Measurements from ENCODE around the gene PWWP2A. TPM values are rescaled to one million over a fixed set of nuclear protein-coding genes. Genes with fewer than 3 reads are reported as not detected.

Gene PWWP2A
- total and polyA plus RNA-seq, 2 donors (not counting 1 experiment from before 2014, with no cell fraction given): 19.6 to 48.8 TPM

DNA sequence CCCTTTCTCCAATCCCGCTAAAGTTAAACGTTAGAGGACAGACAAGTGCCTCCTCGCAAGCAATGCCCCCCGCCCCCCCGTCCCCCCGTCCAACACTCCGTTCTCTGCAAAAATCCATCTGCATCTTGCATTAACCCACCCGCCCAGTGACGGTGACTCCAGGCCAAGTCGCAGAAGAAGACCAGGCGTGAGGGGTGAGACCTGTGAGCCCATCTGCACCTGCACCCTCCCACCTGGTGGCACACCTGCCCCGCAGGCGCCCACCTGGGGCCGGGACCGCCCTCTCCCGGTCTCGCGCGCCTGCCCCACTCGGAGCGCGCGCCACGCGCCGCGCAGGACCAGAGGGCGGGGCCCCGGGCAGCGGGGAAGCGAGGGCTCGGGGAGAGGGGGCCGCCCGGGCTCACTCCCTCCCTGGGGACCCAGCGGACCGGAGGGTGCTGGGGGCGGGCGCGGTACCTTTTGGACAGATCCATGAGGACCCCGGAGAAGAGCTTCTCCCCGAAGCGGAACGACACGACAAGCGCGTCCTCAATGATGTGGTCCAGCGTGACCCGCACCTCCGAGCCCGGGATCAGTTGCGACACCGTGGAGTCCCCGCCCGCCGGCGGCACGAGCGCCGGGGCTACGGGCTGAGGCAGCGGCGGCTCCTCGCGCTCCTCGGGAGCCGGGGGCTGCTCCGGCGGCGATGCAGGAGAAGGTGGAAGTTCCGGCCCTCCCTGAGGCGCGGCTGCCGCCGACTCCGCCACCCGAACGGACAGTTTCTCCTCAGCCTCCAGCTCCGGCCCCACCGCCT, 705 bp downstream of the PWWP2A start:
- peak overlapping the region; percentile 51 to 83 for H3K27ac ChIP-seq (ENCODE audit: low read length in 2 of 2)
- H4K20me1 ChIP-seq (ENCODE audit: control insufficient read depth, insufficient read depth, low read length, poor library complexity, severe bottlenecking): no peaks in the 10 kb centered on the region
- H3K9ac ChIP-seq (ENCODE audit: low read length): peak overlapping the region; percentile 85
- WGBS (ENCODE audit: insufficient coverage): under 1% methylated on average over 78 of the region's 79 CpGs
- ATAC-seq (ENCODE audit: low read depth): peak; percentile 16
- no peak for TF ChIP-seq EZH2 (IDR thresholded peaks at IDR 0.05; ENCODE audit: borderline replicate concordance, insufficient read depth, low read depth, low read length, poor library complexity, severe bottlenecking)
- TF ChIP-seq, protein P1, sequence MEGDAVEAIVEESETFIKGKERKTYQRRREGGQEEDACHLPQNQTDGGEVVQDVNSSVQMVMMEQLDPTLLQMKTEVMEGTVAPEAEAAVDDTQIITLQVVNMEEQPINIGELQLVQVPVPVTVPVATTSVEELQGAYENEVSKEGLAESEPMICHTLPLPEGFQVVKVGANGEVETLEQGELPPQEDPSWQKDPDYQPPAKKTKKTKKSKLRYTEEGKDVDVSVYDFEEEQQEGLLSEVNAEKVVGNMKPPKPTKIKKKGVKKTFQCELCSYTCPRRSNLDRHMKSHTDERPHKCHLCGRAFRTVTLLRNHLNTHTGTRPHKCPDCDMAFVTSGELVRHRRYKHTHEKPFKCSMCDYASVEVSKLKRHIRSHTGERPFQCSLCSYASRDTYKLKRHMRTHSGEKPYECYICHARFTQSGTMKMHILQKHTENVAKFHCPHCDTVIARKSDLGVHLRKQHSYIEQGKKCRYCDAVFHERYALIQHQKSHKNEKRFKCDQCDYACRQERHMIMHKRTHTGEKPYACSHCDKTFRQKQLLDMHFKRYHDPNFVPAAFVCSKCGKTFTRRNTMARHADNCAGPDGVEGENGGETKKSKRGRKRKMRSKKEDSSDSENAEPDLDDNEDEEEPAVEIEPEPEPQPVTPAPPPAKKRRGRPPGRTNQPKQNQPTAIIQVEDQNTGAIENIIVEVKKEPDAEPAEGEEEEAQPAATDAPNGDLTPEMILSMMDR (IDR thresholded peaks at IDR 0.05): no peak
- peaks cover 6 to 7% of the 10 kb centered on the region in 2 donors for H3K4me1 ChIP-seq (ENCODE audit: control insufficient read depth in 2 of 2, insufficient read depth in 2 of 2, low read length in 2 of 2)
- Mint-ChIP-seq H3K27me3 (peaks cover 4% of the 10 kb centered on the region), H3K27ac (peak overlapping the region; percentile 85), H3K4me1 (peaks cover 16% of the 10 kb centered on the region), H3K9me3 (ENCODE audit: insufficient read depth) (no peaks in the 10 kb centered on the region), H3K4me3 (peak overlapping the region; percentile 91)
- ChIA-PET POLR2A (interaction anchor here (1.1 kb wide), 1 partner anchor 786 kb away, joined by 3 read pairs; no protein-coding TSS in a partner anchor), CTCF (interaction anchor here (1.0 kb wide), 2 partner anchors 16 to 38 kb away, joined by 3 to 7 read pairs; no protein-coding TSS in a partner anchor)
- peak overlapping the region; percentile 56 to 96 (median 72) for H3K4me3 ChIP-seq (ENCODE audit: control extremely low read depth in 1 of 5, extremely low read depth in 1 of 5, insufficient read depth in 1 of 5, low read depth in 2 of 5, low read length in 4 of 5)
- intact Hi-C loops (cut with micrococcal nuclease): loop anchor here (1.0 to 5.0 kb wide), 5 partner anchors 109 to 909 kb away; partner anchors contain the start of genes IL12B, RNF145, SLU7 and TTC1
- peaks cover 29% of the 10 kb centered on the region for H3K79me2 ChIP-seq (ENCODE audit: control insufficient read depth, insufficient read depth, low read length)
- no peaks in the 10 kb centered on the region for H3K9me3 ChIP-seq (ENCODE audit: control extremely low read depth in 1 of 3, control insufficient read depth in 2 of 3, insufficient read depth in 1 of 3, low read length in 2 of 3)
- H3K27me3 ChIP-seq (replicated peaks in 1 of 4; ENCODE audit: control extremely low read depth in 1 of 4, control insufficient read depth in 3 of 4, insufficient read depth in 4 of 4, low read length in 3 of 4): no peaks in the 10 kb centered on the region
- H3K4me2 ChIP-seq (replicated peaks; ENCODE audit: low read depth, low read length, poor library complexity, severe bottlenecking): peak overlapping the region; percentile 84
- H2AFZ ChIP-seq (ENCODE audit: insufficient read depth, low read depth, low read length, poor library complexity, severe bottlenecking): peak overlapping the region; percentile 93
- peaks cover 1 to 13% of the 10 kb centered on the region in 2 experiments for H3K36me3 ChIP-seq (replicated peaks in 1 of 2; ENCODE audit: control extremely low read depth in 1 of 2, control insufficient read depth in 1 of 2, extremely low read depth in 1 of 2, insufficient read depth in 2 of 2, low read length in 1 of 2)
- DNase-seq: peak; percentile 70

DNA sequence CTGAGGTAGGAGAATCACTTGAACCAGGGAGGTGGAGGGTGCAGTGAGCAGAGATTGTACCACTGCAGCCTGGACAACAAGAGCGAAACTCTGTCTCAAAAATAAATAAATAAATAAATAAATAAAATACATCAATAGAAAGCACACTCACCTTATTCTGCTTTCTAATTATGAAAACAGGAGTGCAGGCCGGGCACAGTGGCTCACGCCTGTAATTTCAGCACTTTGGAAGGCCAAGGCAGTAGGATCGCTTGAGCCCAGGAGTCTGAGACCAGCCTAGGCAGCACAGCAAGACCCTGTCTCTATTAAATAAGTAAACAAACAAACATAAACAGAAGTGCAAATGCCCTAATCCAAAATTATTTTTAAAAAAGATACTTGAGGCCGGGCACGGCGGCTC, 2.3 kb downstream of the PWWP2A start:
- no peaks in the 10 kb centered on the region for H3K9me3 ChIP-seq (ENCODE audit: control extremely low read depth in 1 of 3, control insufficient read depth in 2 of 3, insufficient read depth in 1 of 3, low read length in 2 of 3)
- H3K4me2 ChIP-seq (replicated peaks; ENCODE audit: low read depth, low read length, poor library complexity, severe bottlenecking): no peak overlapping the region
- Mint-ChIP-seq H3K9me3 (ENCODE audit: insufficient read depth) (no peaks in the 10 kb centered on the region), H3K4me3 (no peak overlapping the region), H3K4me1 (peaks cover 16% of the 10 kb centered on the region), H3K27ac (no peak overlapping the region), H3K27me3 (no peaks in the 10 kb centered on the region)
- H2AFZ ChIP-seq (ENCODE audit: insufficient read depth, low read depth, low read length, poor library complexity, severe bottlenecking): no peak overlapping the region
- ATAC-seq (ENCODE audit: low read depth) (no peak), DNase-seq (no peak)
- H3K4me3 ChIP-seq (ENCODE audit: control extremely low read depth in 1 of 5, extremely low read depth in 1 of 5, insufficient read depth in 1 of 5, low read depth in 2 of 5, low read length in 4 of 5): no peak overlapping the region
- H3K27ac ChIP-seq (ENCODE audit: low read length in 2 of 2): no peak overlapping the region
- H3K36me3 ChIP-seq (replicated peaks in 1 of 2; ENCODE audit: control extremely low read depth in 1 of 2, control insufficient read depth in 1 of 2, extremely low read depth in 1 of 2, insufficient read depth in 2 of 2, low read length in 1 of 2): peaks cover 2 to 24% of the 10 kb centered on the region in 2 experiments
- no peak overlapping the region for H3K9ac ChIP-seq (ENCODE audit: low read length)
- H3K79me2 ChIP-seq (ENCODE audit: control insufficient read depth, insufficient read depth, low read length): peaks cover 45% of the 10 kb centered on the region
- intact Hi-C loops (cut with micrococcal nuclease): loop anchor here (5.0 kb wide), 1 partner anchor 785 kb away; the partner anchor contains the start of gene IL12B
- WGBS (ENCODE audit: insufficient coverage): 96% methylated on average over 5 of the region's 7 CpGs
- peaks cover 4% of the 10 kb centered on the region for H4K20me1 ChIP-seq (ENCODE audit: control insufficient read depth, insufficient read depth, low read length, poor library complexity, severe bottlenecking)
- ChIA-PET CTCF (interaction anchor here (0.9 kb wide), 1 partner anchor 97 kb away, joined by 4 read pairs; no protein-coding TSS in a partner anchor), POLR2A (no interaction called here)
- no peak for TF ChIP-seq EZH2 (IDR thresholded peaks at IDR 0.05; ENCODE audit: borderline replicate concordance, insufficient read depth, low read depth, low read length, poor library complexity, severe bottlenecking)
- peaks cover 6 to 7% of the 10 kb centered on the region in 2 donors for H3K4me1 ChIP-seq (ENCODE audit: control insufficient read depth in 2 of 2, insufficient read depth in 2 of 2, low read length in 2 of 2)
- H3K27me3 ChIP-seq (replicated peaks in 1 of 4; ENCODE audit: control extremely low read depth in 1 of 4, control insufficient read depth in 3 of 4, insufficient read depth in 4 of 4, low read length in 3 of 4): no peaks in the 10 kb centered on the region

Measured in B cell (primary cell).